H1 (cell line): ENCODE measurements around the gene DDB1. TPM values are rescaled to one million over a fixed set of nuclear protein-coding genes. Genes with fewer than 3 reads are reported as not detected.

ENCODE experiments used
- CTCF ChIA-PET: fragments of 300-600 bp; sonication (Branson Sonifier 250); formaldehyde crosslinking; loops from one replicate; lab custom pipeline; 2021; ENCODE audit not compliant: partially characterized antibody; lab: Charles Lee
- POLR2A ChIA-PET: fragments of 300-600 bp; sonication (Branson Sonifier 250); formaldehyde crosslinking; loops from one replicate; lab custom pipeline; 2021; ENCODE audit warnings: inconsistent platforms; ENCODE audit not compliant: partially characterized antibody; lab: Charles Lee
- DNase-seq, 2 experiments: peaks; one replicate each; pipeline versions ENCODE4 v3.0.0 to v3.0.0-alpha.2; 2010 to 2022; ENCODE audit warnings: low spot score in 2 of 2, low read depth in 1 of 2, mixed read lengths in 1 of 2
- FAIRE-seq: peaks from 2 replicates; lab custom pipeline; 2011; peaks lifted over from hg19 to GRCh38; lab: Jason Lieb, UNC
- H2AFZ ChIP-seq: 2 replicates; pipeline ENCODE4 v1.8.1; 2012; ENCODE audit warnings: low read length, inconsistent platforms
- H2AK5ac ChIP-seq: 2 replicates; pipeline ENCODE4 v1.6.1; 2013; ENCODE audit warnings: low read depth, low read length
- H2BK120ac ChIP-seq: replicated peaks from 2 replicates; pipeline ENCODE3; 2013; ENCODE audit warnings: low read depth, low read length, inconsistent platforms
- H2BK12ac ChIP-seq: 2 replicates; pipeline ENCODE4 v1.6.1; 2013; ENCODE audit warnings: low read depth, low read length
- H2BK15ac ChIP-seq: 2 replicates; pipeline ENCODE4 v1.6.1; 2013; ENCODE audit warnings: low read length
- H2BK20ac ChIP-seq: 2 replicates; pipeline ENCODE4 v1.6.1; 2013; ENCODE audit warnings: low read length
- H2BK5ac ChIP-seq: 2 replicates; pipeline ENCODE4 v1.6.1; 2013; ENCODE audit warnings: low read depth, low read length
- H3K14ac ChIP-seq: 2 replicates; pipeline ENCODE4 v1.6.1; 2013; ENCODE audit warnings: inconsistent platforms; ENCODE audit not compliant: insufficient read length
- H3K18ac ChIP-seq: 2 replicates; pipeline ENCODE4 v1.6.1; 2013; ENCODE audit warnings: low read length; ENCODE audit errors: extremely low read depth
- H3K23ac ChIP-seq: 2 replicates; pipeline ENCODE4 v1.6.1; 2013; ENCODE audit warnings: inconsistent platforms; ENCODE audit not compliant: insufficient read length
- H3K23me2 ChIP-seq: 2 replicates; pipeline ENCODE4 v1.6.1; 2013; ENCODE audit warnings: low read depth, low read length
- H3K27ac ChIP-seq: 2 replicates; pipeline ENCODE4 v1.6.1; 2011; ENCODE audit warnings: low read depth, low read length, inconsistent platforms
- H3K27me3 ChIP-seq, 4 experiments: replicated peaks in 1 of 4; 1 replicate in 1 of 4; 2 replicates in 3 of 4; pipeline versions ENCODE4 v1.6.1 to v1.8.1; 2011 to 2013; ENCODE audit warnings: low read length in 3 of 4, mild to moderate bottlenecking in 3 of 4, inconsistent platforms in 2 of 4, mixed read lengths in 2 of 4, moderate library complexity in 1 of 4; ENCODE audit not compliant: control insufficient read depth in 3 of 4, insufficient read depth in 3 of 4; ENCODE audit errors: extremely low read depth in 1 of 4
- H3K36me3 ChIP-seq, 4 experiments: 2 replicates each; pipeline versions ENCODE4 v1.6.1 to v1.8.1; 2011 to 2013; ENCODE audit warnings: mild to moderate bottlenecking in 4 of 4, low read length in 3 of 4, moderate library complexity in 2 of 4, control low read depth in 1 of 4, inconsistent platforms in 1 of 4; ENCODE audit not compliant: insufficient read depth in 4 of 4, control insufficient read depth in 2 of 4
- H3K4ac ChIP-seq: replicated peaks from 2 replicates; pipeline ENCODE3; 2013; ENCODE audit warnings: low read length, low read depth, mixed read lengths, inconsistent platforms; ENCODE audit not compliant: insufficient read length
- H3K4me1 ChIP-seq, 4 experiments: replicated peaks in 1 of 4; 1 replicate in 1 of 4; 2 replicates in 3 of 4; pipeline versions ENCODE4 v1.6.1 to v1.8.1; 2011 to 2013; ENCODE audit warnings: low read length in 3 of 4, inconsistent platforms in 2 of 4, mixed read lengths in 1 of 4; ENCODE audit not compliant: insufficient read depth in 4 of 4, control insufficient read depth in 3 of 4
- H3K4me2 ChIP-seq, 2 experiments: 2 replicates each; pipeline versions ENCODE4 v1.6.1 to v1.8.1; 2011 to 2013; ENCODE audit warnings: low read depth in 2 of 2, low read length in 2 of 2, control low read depth in 1 of 2, inconsistent platforms in 1 of 2, mild to moderate bottlenecking in 1 of 2; ENCODE audit not compliant: insufficient read depth in 1 of 2
- H3K4me3 ChIP-seq, 4 experiments: fragments of 200-600, 300-600 bp in 1 of 4; sonication (generic), shearing (Covaris generic), sonication (Bioruptor Twin) in 1 of 4; 2 replicates each; pipeline versions ENCODE4 v1.5.1 to v1.8.1; 2011 to 2016; ENCODE audit warnings: low read length in 4 of 4, low read depth in 3 of 4, control low read depth in 2 of 4, inconsistent platforms in 2 of 4, mild to moderate bottlenecking in 2 of 4, mixed read lengths in 1 of 4, moderate library complexity in 1 of 4; ENCODE audit not compliant: insufficient read depth in 2 of 4; ENCODE audit errors: extremely low read depth in 1 of 4
- H3K56ac ChIP-seq: replicated peaks from 2 replicates; pipeline ENCODE3; 2013; ENCODE audit warnings: low read depth, mild to moderate bottlenecking, mixed read lengths, low read length, inconsistent platforms; ENCODE audit not compliant: insufficient read length
- H3K79me1 ChIP-seq: 2 replicates; pipeline ENCODE4 v1.6.1; 2013; ENCODE audit warnings: low read depth, low read length, control low read depth
- H3K79me2 ChIP-seq, 2 experiments: 2 replicates each; pipeline versions ENCODE4 v1.6.1 to v1.8.1; 2012 to 2013; ENCODE audit warnings: low read length in 2 of 2, mild to moderate bottlenecking in 2 of 2, inconsistent platforms in 1 of 2; ENCODE audit not compliant: insufficient read depth in 2 of 2, control insufficient read depth in 1 of 2
- H3K9ac ChIP-seq, 4 experiments: replicated peaks in 1 of 4; 1 replicate in 1 of 4; 2 replicates in 3 of 4; pipeline versions ENCODE4 v1.6.1 to v1.8.1; 2011 to 2013; ENCODE audit warnings: low read depth in 3 of 4, low read length in 3 of 4, control low read depth in 2 of 4, mild to moderate bottlenecking in 2 of 4, moderate library complexity in 2 of 4, inconsistent platforms in 1 of 4; ENCODE audit errors: extremely low read depth in 1 of 4
- H3K9me3 ChIP-seq, 2 experiments: 2 replicates each; pipeline versions ENCODE4 v1.6.1 to v1.8.1; 2012 to 2013; ENCODE audit warnings: mild to moderate bottlenecking in 2 of 2, moderate library complexity in 2 of 2, control low read depth in 1 of 2, inconsistent platforms in 1 of 2, low read depth in 1 of 2, low read length in 1 of 2, mixed read lengths in 1 of 2; ENCODE audit not compliant: insufficient read depth in 2 of 2
- H4K20me1 ChIP-seq, 2 experiments: replicated peaks in 1 of 2; 2 replicates each; pipeline versions ENCODE3 to v1.8.1; 2011 to 2013; ENCODE audit warnings: inconsistent platforms in 2 of 2, low read length in 2 of 2, mild to moderate bottlenecking in 1 of 2; ENCODE audit not compliant: insufficient read depth in 2 of 2, control insufficient read depth in 1 of 2
- H4K5ac ChIP-seq: 2 replicates; pipeline ENCODE4 v1.6.1; 2013; ENCODE audit warnings: low read length, low read depth, mixed read lengths, inconsistent platforms; ENCODE audit not compliant: insufficient read length
- H4K8ac ChIP-seq: 2 replicates; pipeline ENCODE4 v1.8.0; 2013; ENCODE audit warnings: mild to moderate bottlenecking, moderate library complexity, low read length, inconsistent platforms; ENCODE audit not compliant: insufficient read depth; ENCODE audit errors: extremely low read depth
- H4K91ac ChIP-seq: replicated peaks from 2 replicates; pipeline ENCODE3; 2013; ENCODE audit warnings: low read length, mixed read lengths, inconsistent platforms; ENCODE audit not compliant: insufficient read length
- ASH2L ChIP-seq: fragments of 200-600, 300-600 bp; sonication (generic); IDR thresholded peaks from one replicate; pipeline ENCODE4 v1.7.1; 2017; ENCODE audit warnings: low read length
- E2F6 ChIP-seq: IDR thresholded peaks from 2 replicates; pipeline ENCODE4 v1.6.1; 2012; ENCODE audit warnings: inconsistent platforms
- JUN ChIP-seq: IDR thresholded peaks from 2 replicates; pipeline ENCODE4 v1.6.1; 2011; ENCODE audit warnings: low read depth, mild to moderate bottlenecking, improper control_type of control experiment, low read length
- POLR2A ChIP-seq, 2 experiments: IDR thresholded peaks; 1 replicate in 1 of 2; 2 replicates in 1 of 2; pipeline ENCODE4 v1.6.1; 2011; ENCODE audit warnings: low read depth in 2 of 2, low read length in 2 of 2, mild to moderate bottlenecking in 2 of 2; ENCODE audit errors: control extremely low read depth in 1 of 2
- RBBP5 ChIP-seq: IDR thresholded peaks from 2 replicates; pipeline ENCODE4 v1.7.1; 2012; ENCODE audit warnings: low read depth, mild to moderate bottlenecking, inconsistent platforms, low read length, moderate library complexity, borderline replicate concordance
- RNF2 ChIP-seq: fragments of 200-900, 300-1000 bp; sonication (generic); IDR thresholded peaks from 2 replicates; pipeline ENCODE4 v1.7.1; 2016; ENCODE audit warnings: borderline replicate concordance, low read depth, mild to moderate bottlenecking, antibody characterized with exemption, low read length; ENCODE audit not compliant: poor library complexity, severe bottlenecking; ENCODE audit errors: missing control alignments
- SAP30 ChIP-seq: fragments of 300-600 bp; sonication (generic); IDR thresholded peaks from 2 replicates; pipeline ENCODE4 v1.7.1; 2012; ENCODE audit warnings: low read length, moderate library complexity, mild to moderate bottlenecking, inconsistent platforms; ENCODE audit not compliant: insufficient read depth, insufficient replicate concordance
- SP1 ChIP-seq: IDR thresholded peaks from 2 replicates; pipeline ENCODE4 v1.6.1; 2011; ENCODE audit warnings: low read depth, low read length
- SP4 ChIP-seq: IDR thresholded peaks from 2 replicates; pipeline ENCODE4 v1.6.1; 2012; ENCODE audit warnings: low read length, inconsistent platforms
- TAF1 ChIP-seq: IDR thresholded peaks from 2 replicates; pipeline ENCODE4 v1.6.1; 2011; ENCODE audit warnings: mild to moderate bottlenecking, low read depth, low read length
- YY1 ChIP-seq: IDR thresholded peaks from 2 replicates; pipeline ENCODE4 v1.6.1; 2011; ENCODE audit warnings: low read depth, mild to moderate bottlenecking, low read length
- WGBS, 2 experiments: shearing (Covaris generic) in 1 of 2; methylation state at CpG; one replicate each; pipeline versions ENCODE4 v1.1.6 to v1.1.7; 2013 to 2015; ENCODE audit warnings: low lambda C conversion rate in 2 of 2, mixed read lengths in 2 of 2, inconsistent platforms in 1 of 2, low coverage in 1 of 2, missing lambda C conversion rate in 1 of 2; ENCODE audit not compliant: insufficient replicate concordance in 2 of 2, insufficient coverage in 1 of 2, insufficient read length in 1 of 2; ENCODE audit errors: extremely low coverage in 1 of 2, missing lambda C conversion rate in 1 of 2; 5-methylcytosine and 5-hydroxymethylcytosine counted together
- polyA plus RNA-seq, 7 experiments: library from polyadenylated mRNA; depleted of rRNA in 3 of 7; stranded (reverse) in 5 of 7; unstranded in 2 of 7; fragments of >200 nt in 5 of 7; fragments of 200-250 nt in 2 of 7; gene quantifications; 1 replicate in 5 of 7; 2 replicates in 1 of 7; 4 replicates in 1 of 7; pipeline versions ENCODE4 v1.2.1 to v1.2.3, GENCODE V29; 2011 to 2013; ENCODE audit warnings: missing spikeins in 2 of 7, mixed read lengths in 2 of 7
- total RNA-seq: library from RNA; stranded (reverse); fragmentation: NEBNext Ultra II Directional; extraction: Animal tissue kit (Norgen Biotek cat#: 25700); gene quantifications from 2 replicates; pipeline ENCODE4 v1.2.1, GENCODE V29; 2021

DDB1 gene
- total and polyA plus RNA-seq, 2 of the 8 experiments (the other 6 are each of a cell fraction or from before 2014, with no cell fraction given): 275 to 306 TPM

- H2AFZ ChIP-seq: 0 out of 2 replicates have a peak overlapping the region, but pooled peaks have one; percentile 43
- FAIRE-seq: no peak
- no peak overlapping the region for H2BK15ac ChIP-seq
- peak overlapping the region in 2 of 4 experiments; percentile 20 to 41; a peak in 3 of 7 replicates for H3K9ac ChIP-seq
- H2BK20ac ChIP-seq: no peak overlapping the region
- H2BK12ac ChIP-seq: peak overlapping the region; percentile 41; the same call in 1 of the 2 replicates
- H3K27me3 ChIP-seq: peaks cover 0 to 5% (median under 1%) of the 10 kb centered on the region in 4 experiments; a peak in 4 of 7 replicates
- no peaks in the 10 kb centered on the region for H3K79me2 ChIP-seq
- no peak overlapping the region for H3K23ac ChIP-seq
- peak overlapping the region; percentile 29 for H4K5ac ChIP-seq
- H3K56ac ChIP-seq: peak overlapping the region; percentile 33
- 42% methylated on average over 25 of the region's 35 CpGs; no CpG with 5 or more reads in 1 of the 2 experiments for whole genome bisulfite sequencing, 2 experiments
- no peaks in the 10 kb centered on the region for H3K23me2 ChIP-seq
- H3K4me1 ChIP-seq: peaks cover 0 to 8% (median 5%) of the 10 kb centered on the region in 4 experiments; a peak in 4 of 7 replicates
- POLR2A ChIA-PET: interaction anchor here (0.9 to 4.5 kb wide), 10 partner anchors 9 to 148 kb away, joined by 3 to 54 read pairs (median 4); partner anchors contain the start of genes CPSF7, CYB561A3, SDHAF2 and TMEM138
- peak; percentile 62 to 96 for DNase-seq
- peak overlapping the region; percentile 58 to 63 for H3K4me2 ChIP-seq
- H4K20me1 ChIP-seq: peaks cover 0 to 5% of the 10 kb centered on the region in 2 experiments
- H3K4me3 ChIP-seq: peak overlapping the region in 3 of 4 experiments; percentile 17 to 28 (median 23); a peak in 2 of 8 replicates
- no peak overlapping the region for H2BK120ac ChIP-seq
- H3K27ac ChIP-seq: no peak overlapping the region
- no peak overlapping the region for H3K4ac ChIP-seq
- peak overlapping the region; percentile 89; the same call in 1 of the 2 replicates for H4K8ac ChIP-seq
- H2AK5ac ChIP-seq: no peak overlapping the region
- no peaks in the 10 kb centered on the region for H3K79me1 ChIP-seq
- no peak overlapping the region for H2BK5ac ChIP-seq
- CTCF ChIA-PET: interaction anchor here (0.6 to 1.7 kb wide), 11 partner anchors 9 to 153 kb away, joined by 3 to 5 read pairs (median 3); partner anchors contain the start of gene VWCE
- no peaks in the 10 kb centered on the region; a peak in 1 of 4 replicates for H3K9me3 ChIP-seq
- no peak overlapping the region for H3K18ac ChIP-seq
- no peak overlapping the region for H4K91ac ChIP-seq
- H3K14ac ChIP-seq: no peak overlapping the region
- peaks cover 2 to 9% (median 4%) of the 10 kb centered on the region in 4 experiments; a peak in 5 of 8 replicates for H3K36me3 ChIP-seq
- TF ChIP-seq RNF2: no peak
- TF ChIP-seq TAF1: peak; percentile 59
- peak; percentile 30 for TF ChIP-seq ASH2L
- TF ChIP-seq JUN: no peak
- peak; percentile 58; the same call in 1 of the 2 replicates for TF ChIP-seq SP1
- no peak for TF ChIP-seq RBBP5
- peak; percentile 93 for TF ChIP-seq E2F6
- TF ChIP-seq SP4: 0 out of 2 replicates have a peak, but pooled peaks have one; percentile 38
- peak in 1 of 2 experiments; percentile 77; a peak in 2 of 3 replicates for TF ChIP-seq POLR2A (IDR thresholded peaks at IDR 0.05; ENCODE audit: control extremely low read depth in 1 of 2, low read depth in 2 of 2, low read length in 2 of 2)
- peak; percentile 57; the same call in 1 of the 2 replicates for TF ChIP-seq YY1
- no peak for TF ChIP-seq SAP30
Measured at GRCh38 chr11:61281581-61282250, 51.2 kb downstream of the DDB1 start.
